GM12878 (cell line): ENCODE data around the gene AOPEP. TPM values are rescaled to one million over a fixed set of nuclear protein-coding genes. Genes with fewer than 3 reads are reported as not detected.
A peak's percentile ranks its signal among the peaks of the same experiment; 100 is the strongest.

ENCODE experiments used
- ATAC-seq: fragments of 200-7000 bp; cut with Tn5 transposase; 3 replicates; pipeline ENCODE4 v1.9.1; 2020; ENCODE audit warnings: mild to moderate bottlenecking, moderate library complexity
- BruUV-seq: library from RNA; stranded (reverse); fragments of 400-500 nt; replicated peaks from 2 replicates; lab custom pipeline; 2021; lab: Mats Ljungman, UMichigan
- CTCF ChIA-PET: fragments of 300-600 bp; sonication (Branson Sonifier 250); formaldehyde crosslinking; extraction: SDS; loops from one replicate; lab custom pipeline; 2021; ENCODE audit warnings: inconsistent platforms; lab: Yijun Ruan, JAX
- POLR2A ChIA-PET: fragments of 350-600 bp; formaldehyde crosslinking; extraction: SDS; loops from one replicate; lab custom pipeline; 2021; ENCODE audit warnings: inconsistent platforms; lab: Charles Lee
- RAD21 ChIA-PET: fragments of 300-600 bp; sonication (Branson Sonifier 250); formaldehyde crosslinking; loops from one replicate; lab custom pipeline; 2023; ENCODE audit warnings: antibody characterized with exemption; ENCODE audit not compliant: unreplicated experiment; lab: Charles Lee
- SMC1A ChIA-PET: fragments of 300-600 bp; sonication (Branson Sonifier 250); formaldehyde crosslinking; loops from one replicate; lab custom pipeline; 2023; ENCODE audit not compliant: unreplicated experiment, uncharacterized antibody; lab: Charles Lee
- DNase-seq: peaks from one replicate; pipeline ENCODE4 v3.0.0-alpha.2; 2011; ENCODE audit warnings: low read depth, low spot score
- FAIRE-seq: peaks from 3 replicates; lab custom pipeline; 2011; peaks lifted over from hg19 to GRCh38; lab: Jason Lieb, UNC
- H2AFZ ChIP-seq: 2 replicates; pipeline ENCODE4 v1.6.0; 2011; ENCODE audit warnings: low read depth, low read length, control low read depth; ENCODE audit not compliant: control insufficient read depth
- H3K27ac ChIP-seq: 2 replicates; pipeline ENCODE4 v1.5.1; 2011; ENCODE audit warnings: control low read depth; ENCODE audit not compliant: control insufficient read depth, insufficient read depth
- H3K27me3 ChIP-seq, 2 experiments: replicated peaks in 1 of 2; 2 replicates each; pipeline versions ENCODE4 v1.6.0 to v1.6.1; 2011; ENCODE audit warnings: low read length in 1 of 2; ENCODE audit not compliant: control insufficient read depth in 2 of 2, insufficient read depth in 2 of 2
- H3K36me3 ChIP-seq, 2 experiments: 2 replicates each; pipeline ENCODE4 v1.5.1; 2011; ENCODE audit warnings: low read length in 1 of 2; ENCODE audit not compliant: control insufficient read depth in 2 of 2, insufficient read depth in 2 of 2
- H3K4me1 ChIP-seq: 2 replicates; pipeline ENCODE4 v1.6.1; 2011; ENCODE audit warnings: mild to moderate bottlenecking, low read length, moderate library complexity, mixed read lengths; ENCODE audit not compliant: control insufficient read depth, insufficient read depth
- H3K4me2 ChIP-seq: 2 replicates; pipeline ENCODE4 v1.6.0; 2011; ENCODE audit warnings: control low read depth; ENCODE audit not compliant: control insufficient read depth, insufficient read depth
- H3K4me3 ChIP-seq: fragments of 200-600 bp; sonication (generic); 2 replicates; pipeline ENCODE4 v1.5.1; 2016
- H3K79me2 ChIP-seq: 2 replicates; pipeline ENCODE4 v1.6.0; 2011; ENCODE audit warnings: low read length; ENCODE audit not compliant: control insufficient read depth, insufficient read depth
- H3K9ac ChIP-seq: 2 replicates; pipeline ENCODE4 v1.8.0; 2011; ENCODE audit warnings: low read length, control low read depth, mixed read lengths; ENCODE audit not compliant: control insufficient read depth, insufficient read depth
- H3K9me3 ChIP-seq: replicated peaks from 3 replicates; pipeline ENCODE4 v1.5.1; 2011; ENCODE audit warnings: mild to moderate bottlenecking, low read length; ENCODE audit not compliant: control insufficient read depth, insufficient read depth
- H4K20me1 ChIP-seq: 2 replicates; pipeline ENCODE4 v1.6.0; 2011; ENCODE audit not compliant: control insufficient read depth, insufficient read depth
- PAX5 ChIP-seq: IDR thresholded peaks from 2 replicates; pipeline ENCODE4 v1.6.1; 2011; ENCODE audit warnings: low read depth, low read length, borderline replicate concordance
- SMARCA5 ChIP-seq: fragments of 450-650 bp; IDR thresholded peaks from 2 replicates; pipeline ENCODE4 v1.6.1; 2017; ENCODE audit warnings: mild to moderate bottlenecking
- TCF7 ChIP-seq: IDR thresholded peaks from 2 replicates; pipeline ENCODE4 v1.6.1; 2014; ENCODE audit warnings: antibody characterized with exemption, borderline replicate concordance
- YY1 ChIP-seq: IDR thresholded peaks from 2 replicates; pipeline ENCODE4 v1.6.1; 2011; ENCODE audit warnings: low read depth, mild to moderate bottlenecking, low read length
- WGBS: methylation state at CpG from one replicate; pipeline ENCODE4 v1.1.6; 2016; ENCODE audit warnings: low lambda C conversion rate; ENCODE audit not compliant: insufficient replicate concordance, insufficient coverage; ENCODE audit errors: missing lambda C conversion rate; 5-methylcytosine and 5-hydroxymethylcytosine counted together
- in situ Hi-C: fragments of 300-500 bp; cut with MboI; formaldehyde crosslinking; loops from 9 replicates; pipeline ENCODE4 v1.14.3; 2018; ENCODE audit warnings: mixed read lengths
- intact Hi-C: fragments of 100-400 bp; cut with micrococcal nuclease; formaldehyde crosslinking; loops from one replicate; pipeline ENCODE4 v1.14.2; 2022; ENCODE audit not compliant: unreplicated experiment
- polyA plus RNA-seq, 11 experiments: library from polyadenylated mRNA; depleted of rRNA in 4 of 11; unstranded in 6 of 11; stranded (reverse) in 5 of 11; fragments of >200 nt; fragmentation: Nextera tagmentation in 4 of 11; fragmentation: Illumina TruSeq in 1 of 11; extraction: Ambion mirVana in 4 of 11; extraction: Trizol in 1 of 11; gene quantifications; 1 replicate in 1 of 11; 2 replicates in 10 of 11; pipeline versions ENCODE4 v1.2.1 to v1.2.3, GENCODE V29; 2011 to 2016; ENCODE audit warnings: inconsistent platforms in 2 of 11, missing spikeins in 2 of 11, low read depth in 1 of 11
- total RNA-seq, 4 experiments: library from RNA; depleted of rRNA in 3 of 4; stranded (reverse); fragments of >200 nt in 3 of 4; fragmentation: Illumina TruSeq in 1 of 4; extraction: Trizol in 1 of 4; gene quantifications; 2 replicates each; pipeline versions ENCODE4 v1.2.1 to v1.2.3, GENCODE V29; 2013 to 2021
- TF ChIP-seq, protein P1 (sequence below): IDR thresholded peaks from 2 replicates; pipeline ENCODE4 v1.6.1; 2011; ENCODE audit warnings: borderline replicate concordance, low read depth, mild to moderate bottlenecking, moderate library complexity, low read length; ENCODE audit not compliant: insufficient read depth, poor library complexity, severe bottlenecking
- TF ChIP-seq, protein P2 (sequence below): fragments of 450-650 bp; IDR thresholded peaks from 2 replicates; pipeline ENCODE4 v1.6.1; 2018; ENCODE audit warnings: mild to moderate bottlenecking, low read depth, moderate library complexity; ENCODE audit not compliant: partially characterized antibody

The AOPEP gene
- total and polyA plus RNA-seq, 10 of the 15 experiments (the other 5 are each of a cell fraction or from before 2014, with no cell fraction given), result 2.3 to 16.9 (median 10.1) TPM

DNA sequence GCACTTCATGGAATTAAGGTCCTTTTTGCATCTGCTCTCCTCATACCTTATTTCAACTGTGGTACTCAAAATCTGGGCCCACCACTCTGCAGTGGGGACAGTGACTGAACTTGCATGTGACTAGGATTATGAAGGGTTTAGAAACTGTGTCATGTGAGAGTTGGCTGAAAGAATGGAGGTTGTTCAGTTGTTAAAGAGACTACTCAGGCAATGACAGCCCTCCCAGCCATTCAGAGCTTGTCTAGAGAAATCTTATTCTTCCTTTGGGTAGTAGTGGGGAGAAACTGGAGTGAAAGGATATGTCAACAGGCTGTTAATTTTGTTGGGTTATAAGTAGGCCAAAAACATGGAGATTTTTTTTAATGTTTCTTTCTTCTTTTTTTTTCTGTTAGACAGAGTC is 10.3 kb downstream of the AOPEP start:
- in situ Hi-C loops (no loop called here), intact Hi-C loops (no loop called here)
- Histone ChIP-seq H3K79me2 (no peaks in the 10 kb centered on the region), H3K4me1 (no peaks in the 10 kb centered on the region), H3K27ac (no peak overlapping the region), H3K36me3 (no peaks in the 10 kb centered on the region), H2AFZ (no peak overlapping the region), H3K27me3 (no peaks in the 10 kb centered on the region), H3K4me2 (no peak overlapping the region), H4K20me1 (no peaks in the 10 kb centered on the region), H3K9me3 (no peaks in the 10 kb centered on the region), H3K4me3 (no peak overlapping the region), H3K9ac (no peak overlapping the region)
- POLR2A ChIA-PET, result interaction anchor here (0.6 kb wide), 2 partner anchors 16 to 110 kb away, joined by 3 to 4 read pairs; no protein-coding TSS in a partner anchor
- RAD21 ChIA-PET, result no interaction called here
- SMC1A ChIA-PET, result interaction anchor here (0.6 to 1.1 kb wide), 2 partner anchors 29 to 1264 kb away, joined by 3 to 4 read pairs; no protein-coding TSS in a partner anchor
- no peak for ATAC-seq
- no peak for FAIRE-seq
- TF ChIP-seq SMARCA5 (no peak), YY1 (no peak)
- TF ChIP-seq, protein P1, sequence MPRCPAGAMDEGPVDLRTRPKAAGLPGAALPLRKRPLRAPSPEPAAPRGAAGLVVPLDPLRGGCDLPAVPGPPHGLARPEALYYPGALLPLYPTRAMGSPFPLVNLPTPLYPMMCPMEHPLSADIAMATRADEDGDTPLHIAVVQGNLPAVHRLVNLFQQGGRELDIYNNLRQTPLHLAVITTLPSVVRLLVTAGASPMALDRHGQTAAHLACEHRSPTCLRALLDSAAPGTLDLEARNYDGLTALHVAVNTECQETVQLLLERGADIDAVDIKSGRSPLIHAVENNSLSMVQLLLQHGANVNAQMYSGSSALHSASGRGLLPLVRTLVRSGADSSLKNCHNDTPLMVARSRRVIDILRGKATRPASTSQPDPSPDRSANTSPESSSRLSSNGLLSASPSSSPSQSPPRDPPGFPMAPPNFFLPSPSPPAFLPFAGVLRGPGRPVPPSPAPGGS, result no peak
- no peak for DNase-seq
- BruUV-seq, result no TSS peak
- CTCF ChIA-PET, result interaction anchor here (1.4 kb wide), 1 partner anchor 181 kb away, joined by 3 read pairs; no protein-coding TSS in a partner anchor

DNA sequence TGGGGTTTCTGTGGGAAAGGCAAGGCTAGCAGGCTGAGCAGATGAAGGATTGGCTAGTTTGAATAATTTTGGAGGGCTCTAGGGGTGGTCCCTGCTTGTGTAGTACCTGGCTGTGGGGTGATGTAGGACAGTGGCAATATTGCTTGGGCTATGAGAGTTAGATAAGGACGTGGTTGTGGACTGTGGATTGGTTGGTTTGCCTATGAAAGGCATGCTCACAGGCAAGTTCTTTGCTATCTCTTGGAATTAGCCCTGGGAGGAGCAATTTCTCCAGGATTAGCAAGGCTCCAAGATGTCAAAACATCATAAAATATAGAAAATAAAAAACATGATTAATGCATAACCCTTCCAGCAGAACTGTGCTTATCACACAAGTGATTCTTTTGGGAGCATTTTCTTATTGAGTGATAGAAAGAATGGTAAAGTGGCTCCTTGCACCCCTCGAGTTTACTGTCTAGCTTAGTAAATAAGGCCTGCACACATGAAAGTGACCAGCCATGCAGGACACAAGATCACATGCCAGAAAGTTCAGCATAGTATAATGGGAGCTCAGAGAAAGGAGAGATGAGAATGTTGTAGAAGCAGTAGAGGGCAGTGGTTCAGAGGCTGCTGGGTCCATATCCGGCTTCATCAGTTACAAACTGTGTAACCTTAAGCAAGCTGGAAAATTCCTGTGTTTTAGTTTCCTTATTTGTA is 13.8 kb downstream of the AOPEP start:
- H3K9me3 ChIP-seq, result no peaks in the 10 kb centered on the region
- TF ChIP-seq, protein P2, sequence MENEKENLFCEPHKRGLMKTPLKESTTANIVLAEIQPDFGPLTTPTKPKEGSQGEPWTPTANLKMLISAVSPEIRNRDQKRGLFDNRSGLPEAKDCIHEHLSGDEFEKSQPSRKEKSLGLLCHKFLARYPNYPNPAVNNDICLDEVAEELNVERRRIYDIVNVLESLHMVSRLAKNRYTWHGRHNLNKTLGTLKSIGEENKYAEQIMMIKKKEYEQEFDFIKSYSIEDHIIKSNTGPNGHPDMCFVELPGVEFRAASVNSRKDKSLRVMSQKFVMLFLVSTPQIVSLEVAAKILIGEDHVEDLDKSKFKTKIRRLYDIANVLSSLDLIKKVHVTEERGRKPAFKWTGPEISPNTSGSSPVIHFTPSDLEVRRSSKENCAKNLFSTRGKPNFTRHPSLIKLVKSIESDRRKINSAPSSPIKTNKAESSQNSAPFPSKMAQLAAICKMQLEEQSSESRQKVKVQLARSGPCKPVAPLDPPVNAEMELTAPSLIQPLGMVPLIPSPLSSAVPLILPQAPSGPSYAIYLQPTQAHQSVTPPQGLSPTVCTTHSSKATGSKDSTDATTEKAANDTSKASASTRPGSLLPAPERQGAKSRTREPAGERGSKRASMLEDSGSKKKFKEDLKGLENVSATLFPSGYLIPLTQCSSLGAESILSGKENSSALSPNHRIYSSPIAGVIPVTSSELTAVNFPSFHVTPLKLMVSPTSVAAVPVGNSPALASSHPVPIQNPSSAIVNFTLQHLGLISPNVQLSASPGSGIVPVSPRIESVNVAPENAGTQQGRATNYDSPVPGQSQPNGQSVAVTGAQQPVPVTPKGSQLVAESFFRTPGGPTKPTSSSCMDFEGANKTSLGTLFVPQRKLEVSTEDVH, result no peak
- TF ChIP-seq TCF7 (peak; percentile 70; the same call in 1 of the 2 replicates), PAX5 (peak; percentile 53; the same call in 1 of the 2 replicates)
- FAIRE-seq, result peak; percentile 38
- intact Hi-C loops, result no loop called here
- H3K4me3 ChIP-seq, result no peak overlapping the region
- in situ Hi-C loops, result no loop called here
- H3K27me3 ChIP-seq, result no peaks in the 10 kb centered on the region
- no TSS peak for BruUV-seq
- CTCF ChIA-PET, result no interaction called here
- POLR2A ChIA-PET, result no interaction called here
- DNase-seq, result no peak
- no peak overlapping the region for H2AFZ ChIP-seq
- RAD21 ChIA-PET, result no interaction called here
- no peaks in the 10 kb centered on the region for H4K20me1 ChIP-seq
- H3K36me3 ChIP-seq, result peaks cover 0 to 4% of the 10 kb centered on the region in 2 experiments; a peak in 1 of 4 replicates
- H3K79me2 ChIP-seq, result no peaks in the 10 kb centered on the region
- SMC1A ChIA-PET, result interaction anchor here (0.8 kb wide), 1 partner anchor 13 kb away, joined by 3 read pairs; no protein-coding TSS in a partner anchor
- H3K27ac ChIP-seq, result no peak overlapping the region
- 0 out of 3 replicates have a peak, but pooled peaks have one; percentile 26 for ATAC-seq
- no peak overlapping the region for H3K9ac ChIP-seq
- H3K4me1 ChIP-seq, result no peaks in the 10 kb centered on the region
- no peak overlapping the region for H3K4me2 ChIP-seq
- WGBS, result 67% methylated on average over 3 of the region's 3 CpGs
